ENCODE measurements around the gene NEDD4.

DNA sequence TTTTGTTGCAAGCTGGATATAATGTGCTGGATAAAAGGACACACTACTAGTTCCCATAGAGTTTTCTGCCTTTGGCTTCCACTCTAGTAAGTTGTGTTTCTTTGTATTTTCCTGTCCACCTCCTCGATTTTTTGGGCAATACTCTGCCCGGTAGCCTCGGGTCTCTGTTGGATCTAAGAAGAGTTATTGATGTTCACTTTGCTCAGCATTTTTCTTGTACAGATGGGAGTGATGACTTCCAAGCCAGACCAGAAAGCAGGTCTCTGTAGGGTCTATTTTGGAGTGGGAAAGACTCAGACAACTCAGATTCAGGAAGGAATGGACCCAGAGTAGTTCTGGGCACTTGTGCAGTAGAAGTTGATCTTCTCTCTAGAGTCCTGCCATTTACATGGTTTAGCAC lies 214.5 kb downstream of the NEDD4 start:
- TF ChIP-seq, protein P1, sequence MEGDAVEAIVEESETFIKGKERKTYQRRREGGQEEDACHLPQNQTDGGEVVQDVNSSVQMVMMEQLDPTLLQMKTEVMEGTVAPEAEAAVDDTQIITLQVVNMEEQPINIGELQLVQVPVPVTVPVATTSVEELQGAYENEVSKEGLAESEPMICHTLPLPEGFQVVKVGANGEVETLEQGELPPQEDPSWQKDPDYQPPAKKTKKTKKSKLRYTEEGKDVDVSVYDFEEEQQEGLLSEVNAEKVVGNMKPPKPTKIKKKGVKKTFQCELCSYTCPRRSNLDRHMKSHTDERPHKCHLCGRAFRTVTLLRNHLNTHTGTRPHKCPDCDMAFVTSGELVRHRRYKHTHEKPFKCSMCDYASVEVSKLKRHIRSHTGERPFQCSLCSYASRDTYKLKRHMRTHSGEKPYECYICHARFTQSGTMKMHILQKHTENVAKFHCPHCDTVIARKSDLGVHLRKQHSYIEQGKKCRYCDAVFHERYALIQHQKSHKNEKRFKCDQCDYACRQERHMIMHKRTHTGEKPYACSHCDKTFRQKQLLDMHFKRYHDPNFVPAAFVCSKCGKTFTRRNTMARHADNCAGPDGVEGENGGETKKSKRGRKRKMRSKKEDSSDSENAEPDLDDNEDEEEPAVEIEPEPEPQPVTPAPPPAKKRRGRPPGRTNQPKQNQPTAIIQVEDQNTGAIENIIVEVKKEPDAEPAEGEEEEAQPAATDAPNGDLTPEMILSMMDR (IDR thresholded peaks at IDR 0.05), result no peak
- TF ChIP-seq POLR2A (IDR thresholded peaks at IDR 0.05), result no peak

Measured in Peyer's patch (tissue), 4 donors.